ENCODE results near the gene ZNF343. TPM values are rescaled to one million over a fixed set of nuclear protein-coding genes. Genes with fewer than 3 reads are reported as not detected.

Gene ZNF343
- total and polyA plus RNA-seq, 2 of the 4 experiments (the other 2 are of a cell fraction): 7.8 to 26.2 TPM

GRCh38 chr20:2523919-2524708 is 15.4 kb upstream of the ZNF343 start:
- Histone ChIP-seq H4K5ac (ENCODE audit: low read depth, low read length) (peak overlapping the region; percentile 50), H2AK5ac (ENCODE audit: low read depth, low read length) (peak overlapping the region; percentile 85), H4K91ac (ENCODE audit: insufficient read depth, low read depth, low read length) (peak overlapping the region; percentile 73), H4K8ac (ENCODE audit: low read depth in 2 of 2, low read length in 2 of 2) (peak overlapping the region; percentile 96 to 98), H2BK5ac (ENCODE audit: low read depth, low read length, poor library complexity, severe bottlenecking) (peak overlapping the region; percentile 51), H3K23ac (ENCODE audit: low read depth, low read length) (peak overlapping the region; percentile 82), H3K18ac (ENCODE audit: low read depth, low read length) (peak overlapping the region; percentile 33), H3K9ac (ENCODE audit: low read depth, low read length) (peak overlapping the region; percentile 86), H3K14ac (replicated peaks; ENCODE audit: low read depth, low read length) (peak overlapping the region; percentile 85), H3K56ac (ENCODE audit: extremely low read depth, insufficient read depth, low read length) (peak overlapping the region; percentile 72), H2BK120ac (ENCODE audit: low read depth, low read length) (peak overlapping the region; percentile 76), H2BK20ac (ENCODE audit: low read depth, low read length) (peak overlapping the region; percentile 54; the same call in 1 of the 2 replicates), H4K20me1 (ENCODE audit: insufficient read depth, low read length) (no peaks in the 10 kb centered on the region), H3K79me1 (ENCODE audit: low read depth in 1 of 2, low read length in 2 of 2) (peaks cover 4 to 19% of the 10 kb centered on the region in 2 experiments; a peak in 3 of 4 replicates), H3K4me1 (ENCODE audit: control insufficient read depth, insufficient read depth, low read length) (peaks cover 6% of the 10 kb centered on the region), H2AFZ (replicated peaks; ENCODE audit: low read length, poor library complexity) (peak overlapping the region; percentile 94), H3K4me3 (ENCODE audit: insufficient read depth, low read depth, low read length) (peak overlapping the region; percentile 61), H2BK15ac (ENCODE audit: low read depth, low read length) (peak overlapping the region; percentile 100), H2AK9ac (replicated peaks; ENCODE audit: low read depth, low read length, poor library complexity) (peak overlapping the region; percentile 60), H3K9me3 (ENCODE audit: control insufficient read depth, insufficient read depth, low read length) (no peaks in the 10 kb centered on the region), H3K9me1 (ENCODE audit: insufficient read depth, low read length) (peaks cover 14% of the 10 kb centered on the region), H3K36me3 (ENCODE audit: control insufficient read depth, insufficient read depth, low read length) (no peaks in the 10 kb centered on the region), H3K4me2 (ENCODE audit: low read depth, low read length) (peak overlapping the region; percentile 82), H3K4ac (ENCODE audit: low read depth, low read length) (peak overlapping the region; percentile 87), H3K27ac (ENCODE audit: insufficient read depth, low read length) (peak overlapping the region; percentile 92), H3K27me3 (ENCODE audit: control insufficient read depth, insufficient read depth, low read length) (no peaks in the 10 kb centered on the region)
- TF ChIP-seq SMC3 (IDR thresholded peaks at IDR 0.05; ENCODE audit: low read depth, low read length) (peak; percentile 37), RAD21 (IDR thresholded peaks at IDR 0.05; ENCODE audit: low read length) (peak; percentile 37), CTCF (conservative IDR thresholded peaks at IDR 0.05; ENCODE audit: low read depth, low read length) (peak; percentile 82), POLR2A (IDR thresholded peaks at IDR 0.05; ENCODE audit: low read depth, low read length) (peak; percentile 46; the same call in 1 of the 2 replicates), FOS (IDR thresholded peaks at IDR 0.05; ENCODE audit: low read depth, low read length) (no peak), MXI1 (IDR thresholded peaks at IDR 0.05; ENCODE audit: borderline replicate concordance, low read depth, low read length) (no peak), MAZ (IDR thresholded peaks at IDR 0.05; ENCODE audit: borderline replicate concordance, low read depth, low read length) (peak; percentile 21; the same call in 1 of the 2 replicates)
- peak; percentile 75 for ATAC-seq (ENCODE audit: low read depth)
- peak; percentile 66 for DNase-seq
- ChIA-PET POLR2A (ENCODE audit: unreplicated experiment) (no interaction called here), CTCF (interaction anchor here (0.6 to 1.4 kb wide), 4 partner anchors 9 to 27 kb away, joined by 3 to 4 read pairs (median 3); no protein-coding TSS in a partner anchor)
- intact Hi-C loops (cut with micrococcal nuclease): loop anchor here (1.0 to 2.0 kb wide), 2 partner anchors 15 to 123 kb away; partner anchors contain the start of gene ZNF343
- in situ Hi-C loops (cut with MboI; ENCODE audit: low sequenced_read_pairs): loop anchor here (25.0 kb wide), 1 partner anchor 313 kb away; the partner anchor contains the start of genes PCED1A and VPS16
- no TSS peak for BruUV-seq (replicated peaks)
- WGBS, 2 experiments (ENCODE audit: extremely low coverage in 2 of 2, insufficient read length in 1 of 2): 1% methylated on average over 13 of the region's 26 CpGs; no CpG with 5 or more reads in 1 of the 2 experiments
- dilution Hi-C loops (cut with HindIII; ENCODE audit: low sequenced_read_pairs, unreplicated experiment): no loop called here

Data from IMR-90 (cell line).